Uterus (tissue), 4 donors: ENCODE measurements around the gene CAPN13. TPM values are rescaled to one million over a fixed set of nuclear protein-coding genes. Genes with fewer than 3 reads are reported as not detected.

Experiments
- DNase-seq, 2 donors: peaks; one replicate each; pipeline ENCODE4 v3.0.0-alpha.2; 2019 to 2020
- H3K27ac ChIP-seq, 2 donors: fragments of 200-600 bp; sonication (generic); 1 replicate in 1 of 2; 2 replicates in 1 of 2; pipeline ENCODE4 v1.5.1; 2016 to 2018
- H3K27me3 ChIP-seq, 2 donors: fragments of 200-600 bp; sonication (generic); one replicate each; pipeline ENCODE4 v1.5.1; 2018 to 2019; ENCODE audit warnings: control low read depth in 1 of 2
- H3K36me3 ChIP-seq, 2 donors: fragments of 200-600 bp; sonication (generic); one replicate each; pipeline ENCODE4 v1.5.1; 2019; ENCODE audit warnings: control low read depth in 1 of 2
- H3K4me1 ChIP-seq, 2 donors: fragments of 200-600 bp; sonication (generic); one replicate each; pipeline ENCODE4 v1.5.1; 2018 to 2019; ENCODE audit warnings: control low read depth in 1 of 2
- H3K4me3 ChIP-seq, 2 donors: fragments of 200-600 bp; sonication (generic); 1 replicate in 1 of 2; 2 replicates in 1 of 2; pipeline ENCODE4 v1.5.1; 2018 to 2019; ENCODE audit warnings: mild to moderate bottlenecking in 1 of 2
- H3K9me3 ChIP-seq, 2 donors: fragments of 200-600 bp; sonication (generic); one replicate each; pipeline ENCODE4 v1.5.1; 2019; ENCODE audit warnings: control low read depth in 1 of 2
- CTCF ChIP-seq, 4 experiments: fragments of 200-600 bp in 2 of 4; fragments of 450-650 bp in 2 of 4; sonication (generic) in 2 of 4; IDR thresholded peaks; one replicate each; pipeline ENCODE4 v1.5.1; 2016 to 2019; ENCODE audit warnings: antibody characterized with exemption in 4 of 4, mild to moderate bottlenecking in 2 of 4, moderate library complexity in 1 of 4
- POLR2A ChIP-seq, 2 donors: fragments of 450-650 bp; IDR thresholded peaks; one replicate each; pipeline ENCODE4 v1.6.1; 2016; ENCODE audit warnings: antibody characterized with exemption in 2 of 2, mild to moderate bottlenecking in 1 of 2, moderate library complexity in 1 of 2
- intact Hi-C: fragments of 100-400 bp; cut with DNase I; formaldehyde crosslinking; loops from one replicate; pipeline ENCODE4 v1.15.1; 2023; ENCODE audit warnings: low total_unique reads
- total RNA-seq, 4 donors: library from RNA; depleted of rRNA in 3 of 4; stranded (reverse); fragments of >200 nt in 3 of 4; gene quantifications; one replicate each; pipeline versions ENCODE4 v1.1.0 to v1.2.4, GENCODE V29; 2014 to 2023
- donor health status: DM: yes; HTN: yes; CAD: no.

CAPN13 gene
- total RNA-seq, 4 donors from 2014 or later: 0.76 TPM; not detected in 3

GRCh38 chr2:30790879-30791278 is 16.4 kb downstream of the CAPN13 start:
- no peak for TF ChIP-seq POLR2A (IDR thresholded peaks at IDR 0.05)
- TF ChIP-seq CTCF (IDR thresholded peaks at IDR 0.05): no peak
- no peak for DNase-seq
- H3K9me3 ChIP-seq: no peaks in the 10 kb centered on the region
- no peaks in the 10 kb centered on the region for H3K36me3 ChIP-seq
- no peaks in the 10 kb centered on the region for H3K27me3 ChIP-seq
- H3K27ac ChIP-seq: no peak overlapping the region
- intact Hi-C loops: no loop called here
- H3K4me3 ChIP-seq: no peak overlapping the region
- no peaks in the 10 kb centered on the region for H3K4me1 ChIP-seq

- DNase-seq: no peak
- H3K27me3 ChIP-seq: no peaks in the 10 kb centered on the region
- TF ChIP-seq CTCF (IDR thresholded peaks at IDR 0.05): no peak
- no peak for TF ChIP-seq POLR2A (IDR thresholded peaks at IDR 0.05)
- intact Hi-C loops: no loop called here
- H3K27ac ChIP-seq: no peak overlapping the region
- H3K36me3 ChIP-seq: no peaks in the 10 kb centered on the region
- no peaks in the 10 kb centered on the region for H3K9me3 ChIP-seq
- no peaks in the 10 kb centered on the region for H3K4me1 ChIP-seq
- no peak overlapping the region for H3K4me3 ChIP-seq
These were observed 17.5 kb downstream of the CAPN13 start for GRCh38 chr2:30789670-30790210.

GRCh38 chr2:30786923-30787685 is 20.1 kb downstream of the CAPN13 start:
- H3K27me3 ChIP-seq: no peaks in the 10 kb centered on the region
- no peak for TF ChIP-seq CTCF (IDR thresholded peaks at IDR 0.05)
- no peak for TF ChIP-seq POLR2A (IDR thresholded peaks at IDR 0.05)
- no peaks in the 10 kb centered on the region for H3K9me3 ChIP-seq
- no peaks in the 10 kb centered on the region for H3K36me3 ChIP-seq
- no peak overlapping the region for H3K27ac ChIP-seq
- DNase-seq: no peak
- intact Hi-C loops: no loop called here
- H3K4me3 ChIP-seq: no peak overlapping the region
- no peaks in the 10 kb centered on the region for H3K4me1 ChIP-seq

- no peaks in the 10 kb centered on the region for H3K4me1 ChIP-seq
- TF ChIP-seq POLR2A (IDR thresholded peaks at IDR 0.05): no peak
- TF ChIP-seq CTCF (IDR thresholded peaks at IDR 0.05): no peak
- H3K27me3 ChIP-seq: no peaks in the 10 kb centered on the region
- no peak overlapping the region for H3K4me3 ChIP-seq
- no peak overlapping the region for H3K27ac ChIP-seq
- intact Hi-C loops: no loop called here
- H3K36me3 ChIP-seq: no peaks in the 10 kb centered on the region
- no peak for DNase-seq
- H3K9me3 ChIP-seq: no peaks in the 10 kb centered on the region
These were observed 22.6 kb downstream of the CAPN13 start for GRCh38 chr2:30784682-30785081.

- intact Hi-C loops: no loop called here
- Histone ChIP-seq H3K4me1 (no peaks in the 10 kb centered on the region), H3K36me3 (no peaks in the 10 kb centered on the region), H3K27me3 (no peaks in the 10 kb centered on the region), H3K4me3 (no peak overlapping the region), H3K9me3 (no peaks in the 10 kb centered on the region), H3K27ac (no peak overlapping the region)
- no peak for TF ChIP-seq CTCF (IDR thresholded peaks at IDR 0.05)
- no peak for TF ChIP-seq POLR2A (IDR thresholded peaks at IDR 0.05)
- no peak for DNase-seq
These were observed 25.2 kb downstream of the CAPN13 start for GRCh38 chr2:30781961-30782533.
